GM10248 (cell line): ENCODE measurements around the gene NEK6.

ENCODE experiments used
- CTCF ChIA-PET: fragments of 300-600 bp; sonication (Branson Sonifier 250); formaldehyde crosslinking; extraction: SDS; loops from one replicate; lab custom pipeline; 2021; ENCODE audit warnings: antibody characterized with exemption; lab: Yijun Ruan, JAX
- POLR2A ChIA-PET: fragments of 350-650 bp; sonication (Branson Sonifier 250); formaldehyde crosslinking; extraction: SDS; loops from one replicate; lab custom pipeline; 2020; ENCODE audit warnings: antibody characterized with exemption; lab: Yijun Ruan, JAX
- DNase-seq: peaks from one replicate; pipeline ENCODE4 v3.0.0; 2012; ENCODE audit errors: extremely low spot score
- TF ChIP-seq, protein P1 (sequence below): IDR thresholded peaks from 2 replicates; pipeline ENCODE4 v1.5.1; 2012; ENCODE audit warnings: mild to moderate bottlenecking, low read depth; ENCODE audit errors: extremely low read depth, missing control alignments, control extremely low read depth

The NEK6 gene

DNA sequence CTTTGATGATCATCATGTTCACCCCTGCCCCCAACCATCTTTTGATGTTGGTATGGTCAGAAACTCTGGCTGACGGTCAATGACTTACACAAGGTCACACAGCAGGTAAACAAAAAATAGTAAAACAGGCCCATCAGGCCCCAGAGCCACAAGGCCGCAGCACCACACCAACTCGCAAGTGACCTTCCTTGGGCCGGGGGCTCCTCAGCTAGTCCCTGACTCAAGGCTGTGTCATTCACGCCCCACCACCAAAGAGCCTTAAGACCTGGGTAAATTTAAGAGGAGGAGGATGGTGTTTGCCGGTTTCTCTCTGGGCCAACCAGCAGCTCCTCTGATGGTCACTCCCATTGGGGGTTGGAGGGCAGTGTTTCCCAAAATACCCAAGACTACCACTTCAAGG is 101.7 kb downstream of the NEK6 start:
- CTCF ChIA-PET, result no interaction called here

DNA sequence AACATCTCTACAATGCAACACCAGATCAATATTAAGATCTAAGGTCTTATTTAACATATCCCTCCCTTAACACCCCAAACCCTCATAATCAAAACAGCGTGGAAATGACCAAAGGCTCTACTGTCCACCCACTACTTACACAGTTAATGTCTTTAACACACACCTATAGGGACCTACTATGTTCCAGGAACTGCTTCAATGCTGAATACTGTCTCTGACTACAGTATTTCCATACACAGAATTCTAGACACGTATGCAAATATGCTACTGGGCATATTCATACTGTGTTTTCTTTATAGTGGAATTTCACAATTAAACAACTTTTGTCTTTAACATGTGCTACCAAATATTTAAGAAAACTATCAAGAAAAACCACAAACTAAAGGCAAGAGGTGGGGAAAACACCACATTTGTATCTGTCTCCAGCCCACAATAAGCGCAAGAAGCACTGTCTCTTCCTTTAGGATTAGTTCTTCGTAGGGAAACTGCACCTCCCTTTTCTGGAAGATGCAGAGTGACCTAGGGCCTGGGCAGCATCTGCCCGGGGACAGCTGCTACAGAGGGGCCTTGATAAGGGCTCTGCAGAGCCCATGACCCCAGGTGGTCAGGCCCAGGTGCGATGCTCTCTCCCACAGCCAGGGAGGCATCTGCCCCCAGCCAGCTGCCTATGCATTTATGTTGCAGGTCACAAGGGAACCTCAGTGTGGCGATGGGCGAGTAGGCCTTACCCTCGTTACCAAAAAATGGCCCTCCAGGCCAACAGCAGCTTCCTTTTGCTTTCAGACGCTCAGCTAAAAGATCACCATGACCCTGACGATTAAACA is 102.3 kb downstream of the NEK6 start:
- TF ChIP-seq, protein P1, sequence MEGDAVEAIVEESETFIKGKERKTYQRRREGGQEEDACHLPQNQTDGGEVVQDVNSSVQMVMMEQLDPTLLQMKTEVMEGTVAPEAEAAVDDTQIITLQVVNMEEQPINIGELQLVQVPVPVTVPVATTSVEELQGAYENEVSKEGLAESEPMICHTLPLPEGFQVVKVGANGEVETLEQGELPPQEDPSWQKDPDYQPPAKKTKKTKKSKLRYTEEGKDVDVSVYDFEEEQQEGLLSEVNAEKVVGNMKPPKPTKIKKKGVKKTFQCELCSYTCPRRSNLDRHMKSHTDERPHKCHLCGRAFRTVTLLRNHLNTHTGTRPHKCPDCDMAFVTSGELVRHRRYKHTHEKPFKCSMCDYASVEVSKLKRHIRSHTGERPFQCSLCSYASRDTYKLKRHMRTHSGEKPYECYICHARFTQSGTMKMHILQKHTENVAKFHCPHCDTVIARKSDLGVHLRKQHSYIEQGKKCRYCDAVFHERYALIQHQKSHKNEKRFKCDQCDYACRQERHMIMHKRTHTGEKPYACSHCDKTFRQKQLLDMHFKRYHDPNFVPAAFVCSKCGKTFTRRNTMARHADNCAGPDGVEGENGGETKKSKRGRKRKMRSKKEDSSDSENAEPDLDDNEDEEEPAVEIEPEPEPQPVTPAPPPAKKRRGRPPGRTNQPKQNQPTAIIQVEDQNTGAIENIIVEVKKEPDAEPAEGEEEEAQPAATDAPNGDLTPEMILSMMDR, result no peak
- no peak for DNase-seq
- ChIA-PET CTCF (interaction anchor here (1.0 to 1.5 kb wide), 3 partner anchors 9 to 319 kb away, joined by 3 to 4 read pairs (median 3); no protein-coding TSS in a partner anchor), POLR2A (interaction anchor here (0.7 kb wide), 1 partner anchor 32 kb away, joined by 4 read pairs; no protein-coding TSS in a partner anchor)

More for the DNA sequence above, 101.7 kb downstream of the NEK6 start:
- POLR2A ChIA-PET, result no interaction called here
- TF ChIP-seq, protein P1, result no peak
- no peak for DNase-seq

DNA sequence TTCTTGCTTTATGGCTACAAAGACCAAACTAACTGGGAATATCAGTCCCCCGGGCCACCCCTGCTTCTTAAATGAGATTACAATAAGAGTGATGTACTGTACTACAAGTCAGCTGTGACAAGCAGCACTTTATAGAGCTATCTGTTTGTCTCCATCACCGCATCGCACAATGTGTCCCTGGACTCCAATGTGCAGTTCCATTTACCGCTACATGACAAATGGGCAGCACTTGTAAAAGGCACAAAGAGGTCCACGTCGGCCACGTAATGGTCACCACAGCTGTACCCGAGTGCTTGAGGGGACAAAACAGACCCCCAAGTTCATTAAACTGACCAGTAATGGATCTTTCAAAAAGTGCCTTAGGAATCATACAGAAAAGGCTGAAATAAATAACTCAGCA is 103.4 kb downstream of the NEK6 start:
- TF ChIP-seq, protein P1, result no peak
- CTCF ChIA-PET, result interaction anchor here (1.0 to 1.9 kb wide), 6 partner anchors 10 to 320 kb away, joined by 3 to 6 read pairs (median 4); no protein-coding TSS in a partner anchor
- POLR2A ChIA-PET, result no interaction called here
- no peak for DNase-seq

DNA sequence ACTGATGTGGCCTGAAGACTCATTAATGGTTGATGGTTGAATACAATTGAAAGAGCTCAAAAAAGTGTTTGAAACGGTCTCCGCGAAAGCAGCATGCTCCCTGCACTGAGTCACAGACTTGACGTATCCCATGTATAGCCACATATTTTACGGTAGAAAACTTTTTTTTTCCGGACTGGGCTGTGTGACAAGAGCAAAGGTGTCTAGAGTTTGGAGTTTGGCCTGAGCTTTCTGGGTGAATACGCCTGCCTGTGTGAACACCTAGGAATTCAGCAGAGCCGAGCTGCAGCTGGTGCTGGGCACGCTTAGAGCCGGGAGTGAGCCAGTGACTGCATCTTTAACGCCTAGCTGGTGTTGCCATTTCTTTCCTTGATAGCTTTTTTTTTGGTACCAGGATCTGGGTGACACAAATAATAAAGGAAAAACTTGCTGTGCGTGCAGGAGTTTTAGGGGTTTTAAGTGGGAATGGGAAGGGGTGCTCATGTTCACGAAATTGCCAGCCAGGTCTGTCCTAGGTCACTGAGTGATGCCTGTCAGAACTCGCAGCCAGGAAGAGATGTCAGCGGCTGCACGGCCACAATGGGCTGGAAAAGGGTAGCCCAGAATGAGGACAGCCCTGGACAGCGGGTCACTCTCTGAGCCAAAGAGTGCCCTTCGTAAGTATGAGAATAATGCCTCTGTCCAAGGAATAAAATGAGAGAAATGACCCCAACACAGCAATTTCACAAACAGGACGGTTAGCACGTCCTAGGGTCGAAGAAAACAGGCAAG is 105.8 kb downstream of the NEK6 start:
- ChIA-PET CTCF (interaction anchor here (1.1 to 1.2 kb wide), 2 partner anchors 9 to 21 kb away, joined by 3 read pairs; no protein-coding TSS in a partner anchor), POLR2A (no interaction called here)

DNA sequence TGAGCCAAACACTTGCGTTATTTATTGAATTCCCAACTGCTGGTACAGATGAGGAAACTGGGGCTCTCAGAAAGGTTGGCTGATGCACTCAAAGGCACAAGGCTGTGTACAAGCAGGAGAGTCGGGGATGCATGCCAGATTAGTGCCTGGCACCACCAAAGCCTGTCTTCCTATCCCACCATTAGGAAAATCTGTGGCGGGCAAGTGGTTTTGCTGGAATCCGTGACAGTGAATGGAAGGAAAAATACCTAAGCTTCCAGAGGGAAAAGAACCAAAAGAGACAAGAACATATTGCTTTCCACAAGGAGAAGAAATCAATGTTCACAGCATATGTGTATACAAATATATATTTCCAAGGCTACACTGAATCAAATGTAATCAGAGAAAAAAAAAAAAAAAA is 106.4 kb downstream of the NEK6 start:
- CTCF ChIA-PET, result no interaction called here
- no peak for DNase-seq
- TF ChIP-seq, protein P1, result no peak
- POLR2A ChIA-PET, result no interaction called here

More for the DNA sequence above, 105.8 kb downstream of the NEK6 start:
- no peak for DNase-seq
- TF ChIP-seq, protein P1, result no peak

DNA sequence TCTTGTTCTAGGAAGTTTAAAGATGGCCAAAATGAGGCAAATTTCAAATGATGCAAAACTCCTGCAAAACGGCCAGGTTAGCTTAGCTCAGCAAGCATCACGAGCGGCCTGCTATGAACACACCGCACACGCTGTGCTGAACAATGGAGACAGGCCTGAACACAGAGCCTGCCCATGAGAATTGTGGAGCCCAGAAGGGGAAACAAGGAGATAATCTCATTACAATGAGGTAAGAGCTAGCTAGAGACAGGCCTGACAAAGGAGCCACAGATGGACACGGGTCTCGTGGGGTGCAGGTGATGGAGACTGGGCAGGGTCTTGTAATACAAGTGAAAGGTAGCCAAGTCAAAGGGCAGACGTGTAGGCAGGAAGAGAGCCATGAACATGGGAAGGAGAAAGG is 107.3 kb downstream of the NEK6 start:
- CTCF ChIA-PET, result interaction anchor here (1.3 kb wide), 1 partner anchor 11 kb away, joined by 3 read pairs; no protein-coding TSS in a partner anchor
- no peak for DNase-seq
- TF ChIP-seq, protein P1, result no peak
- POLR2A ChIA-PET, result no interaction called here
